Gastroesophageal sphincter (tissue), 4 donors: ENCODE data around the gene GRIK1. TPM values are rescaled to one million over a fixed set of nuclear protein-coding genes. Genes with fewer than 3 reads are reported as not detected.
"Not testable (repeated sequence)": the region's sequence is repeated elsewhere in the genome, so short reads cannot be mapped to it uniquely, and the experiment has no call there.

Source experiments
- ATAC-seq: fragments of 150-250 bp; one replicate; pipeline ENCODE4 v1.9.1; 2016; ENCODE audit warnings: mild to moderate bottlenecking, moderate library complexity
- H3K27ac ChIP-seq, 4 donors: fragments of 200-600 bp; sonication (generic) in 3 of 4; 1 replicate in 3 of 4; 2 replicates in 1 of 4; pipeline ENCODE4 v1.5.1; 2016 to 2019
- H3K27me3 ChIP-seq: fragments of 200-600 bp; sonication (generic); one replicate; pipeline ENCODE4 v1.5.1; 2019
- H3K36me3 ChIP-seq, 2 donors: fragments of 200-600 bp; sonication (generic); one replicate each; pipeline ENCODE4 v1.5.1; 2019; ENCODE audit warnings: control low read depth in 1 of 2
- H3K4me1 ChIP-seq, 3 donors: fragments of 200-600 bp; sonication (generic); 1 replicate in 2 of 3; 2 replicates in 1 of 3; pipeline ENCODE4 v1.5.1; 2016 to 2019; ENCODE audit warnings: control low read depth in 2 of 3
- H3K4me3 ChIP-seq, 2 donors: fragments of 200-600 bp; sonication (generic); one replicate each; pipeline ENCODE4 v1.5.1; 2019; ENCODE audit warnings: mild to moderate bottlenecking in 1 of 2, moderate library complexity in 1 of 2
- H3K9me3 ChIP-seq, 3 donors: fragments of 200-600 bp; sonication (generic); one replicate each; pipeline ENCODE4 v1.5.1; 2017 to 2019; ENCODE audit warnings: control low read depth in 2 of 3
- CTCF ChIP-seq, 4 experiments: fragments of 200-600 bp in 2 of 4; fragments of 450-650 bp in 2 of 4; sonication (generic) in 1 of 4; IDR thresholded peaks; one replicate each; pipeline ENCODE4 v1.5.1; 2017 to 2019; ENCODE audit warnings: antibody characterized with exemption in 4 of 4, mild to moderate bottlenecking in 2 of 4, moderate library complexity in 2 of 4
- EP300 ChIP-seq: sonication (generic); formaldehyde crosslinking; IDR thresholded peaks from one replicate; pipeline ENCODE4 v1.6.1; 2017; ENCODE audit warnings: antibody characterized with exemption, mild to moderate bottlenecking
- POLR2A ChIP-seq, 2 donors: fragments of 450-650 bp; IDR thresholded peaks; one replicate each; pipeline ENCODE4 v1.6.1; 2017; ENCODE audit warnings: antibody characterized with exemption in 2 of 2, mild to moderate bottlenecking in 2 of 2, moderate library complexity in 1 of 2
- POLR2AphosphoS5 ChIP-seq: sonication (generic); formaldehyde crosslinking; IDR thresholded peaks from one replicate; pipeline ENCODE4 v1.6.1; 2017; ENCODE audit warnings: antibody characterized with exemption
- WGBS, 2 donors: methylation state at CpG; one replicate each; pipeline ENCODE4 v1.1.5; 2018; ENCODE audit warnings: low coverage in 1 of 2; 5-methylcytosine and 5-hydroxymethylcytosine counted together
- total RNA-seq, 4 donors: library from RNA; depleted of rRNA; stranded (reverse); fragments of >200 nt; gene quantifications; one replicate each; pipeline ENCODE4 v1.1.0, GENCODE V29; 2016

Gene GRIK1
- total RNA-seq, 4 donors from 2014 or later: 0.32 to 0.67 TPM; not detected in 2

- TF ChIP-seq POLR2AphosphoS5: no peak
- TF ChIP-seq CTCF (IDR thresholded peaks at IDR 0.05): no peak
- no peak for TF ChIP-seq POLR2A (IDR thresholded peaks at IDR 0.05)
- no peak for TF ChIP-seq EP300
- H3K4me1 ChIP-seq: no peaks in the 10 kb centered on the region
- 43 to 62% methylated on average over 6 of the region's 6 CpGs for WGBS, 2 donors
- no peak overlapping the region for H3K27ac ChIP-seq
- no peak for ATAC-seq
- H3K36me3 ChIP-seq: no peaks in the 10 kb centered on the region
- H3K4me3 ChIP-seq: no peak overlapping the region
- H3K27me3 ChIP-seq: no peaks in the 10 kb centered on the region
- H3K9me3 ChIP-seq: no peaks in the 10 kb centered on the region
Observed at GRCh38 chr21:29616209-29616751, 323.5 kb downstream of the GRIK1 start.

- no peak overlapping the region for H3K27ac ChIP-seq
- 92% methylated on average over 2 to 3 of the region's 3 CpGs for WGBS, 2 donors
- H3K27me3 ChIP-seq: no peaks in the 10 kb centered on the region
- no peak for TF ChIP-seq CTCF (IDR thresholded peaks at IDR 0.05)
- TF ChIP-seq EP300: no peak
- TF ChIP-seq POLR2AphosphoS5: no peak
- no peak for TF ChIP-seq POLR2A (IDR thresholded peaks at IDR 0.05)
- no peaks in the 10 kb centered on the region for H3K4me1 ChIP-seq
- ATAC-seq: no peak
- no peak overlapping the region for H3K4me3 ChIP-seq
- H3K9me3 ChIP-seq: no peaks in the 10 kb centered on the region
- H3K36me3 ChIP-seq: no peaks in the 10 kb centered on the region
Observed at GRCh38 chr21:29613877-29614276, 325.9 kb downstream of the GRIK1 start.

- WGBS, 2 donors: 33 to 58% methylated on average over 3 of the region's 3 CpGs
- Histone ChIP-seq H3K9me3 (no peaks in the 10 kb centered on the region), H3K36me3 (no peaks in the 10 kb centered on the region), H3K27ac (no peak overlapping the region), H3K4me1 (no peaks in the 10 kb centered on the region), H3K27me3 (no peaks in the 10 kb centered on the region), H3K4me3 (no peak overlapping the region)
- no peak for ATAC-seq
- no peak for TF ChIP-seq EP300
- TF ChIP-seq POLR2A (IDR thresholded peaks at IDR 0.05): no peak
- no peak for TF ChIP-seq POLR2AphosphoS5
- TF ChIP-seq CTCF (IDR thresholded peaks at IDR 0.05): no peak
Observed at GRCh38 chr21:29613021-29613420, 326.8 kb downstream of the GRIK1 start.

GRCh38 chr21:29610779-29611360 is 328.9 kb downstream of the GRIK1 start:
- Histone ChIP-seq H3K27ac (no peak overlapping the region), H3K4me1 (no peaks in the 10 kb centered on the region), H3K36me3 (no peaks in the 10 kb centered on the region), H3K9me3 (no peaks in the 10 kb centered on the region), H3K27me3 (no peaks in the 10 kb centered on the region), H3K4me3 (no peak overlapping the region)
- ATAC-seq: no peak
- 21 to 58% methylated on average over 2 of the region's 2 CpGs for WGBS, 2 donors
- TF ChIP-seq CTCF (IDR thresholded peaks at IDR 0.05) (no peak), POLR2AphosphoS5 (no peak), POLR2A (IDR thresholded peaks at IDR 0.05) (no peak), EP300 (no peak)

- Histone ChIP-seq H3K4me1 (no peaks in the 10 kb centered on the region), H3K4me3 (no peak overlapping the region), H3K9me3 (no peaks in the 10 kb centered on the region), H3K36me3 (no peaks in the 10 kb centered on the region), H3K27me3 (no peaks in the 10 kb centered on the region), H3K27ac (no peak overlapping the region)
- TF ChIP-seq CTCF (IDR thresholded peaks at IDR 0.05) (no peak), POLR2AphosphoS5 (no peak), POLR2A (IDR thresholded peaks at IDR 0.05) (no peak), EP300 (no peak)
- ATAC-seq: no peak
- 87 to 91% methylated on average over 3 of the region's 3 CpGs for WGBS, 2 donors
Observed at GRCh38 chr21:29606613-29607012, 333.2 kb downstream of the GRIK1 start.

- 76 to 78% methylated on average over 3 of the region's 3 CpGs for WGBS, 2 donors
- not testable (repeated sequence) for H3K27me3 ChIP-seq, H3K9me3 ChIP-seq, H3K36me3 ChIP-seq, H3K27ac ChIP-seq, ATAC-seq, H3K4me1 ChIP-seq, H3K4me3 ChIP-seq
Observed at GRCh38 chr21:29605219-29605618, 334.6 kb downstream of the GRIK1 start.
